ENCODE results near the gene RANBP1. TPM values are rescaled to one million over a fixed set of nuclear protein-coding genes. Genes with fewer than 3 reads are reported as not detected.

RANBP1 gene
- total and polyA plus RNA-seq, 2 of the 8 experiments (the other 6 are each of a cell fraction or from before 2014, with no cell fraction given): 343 to 484 TPM

DNA sequence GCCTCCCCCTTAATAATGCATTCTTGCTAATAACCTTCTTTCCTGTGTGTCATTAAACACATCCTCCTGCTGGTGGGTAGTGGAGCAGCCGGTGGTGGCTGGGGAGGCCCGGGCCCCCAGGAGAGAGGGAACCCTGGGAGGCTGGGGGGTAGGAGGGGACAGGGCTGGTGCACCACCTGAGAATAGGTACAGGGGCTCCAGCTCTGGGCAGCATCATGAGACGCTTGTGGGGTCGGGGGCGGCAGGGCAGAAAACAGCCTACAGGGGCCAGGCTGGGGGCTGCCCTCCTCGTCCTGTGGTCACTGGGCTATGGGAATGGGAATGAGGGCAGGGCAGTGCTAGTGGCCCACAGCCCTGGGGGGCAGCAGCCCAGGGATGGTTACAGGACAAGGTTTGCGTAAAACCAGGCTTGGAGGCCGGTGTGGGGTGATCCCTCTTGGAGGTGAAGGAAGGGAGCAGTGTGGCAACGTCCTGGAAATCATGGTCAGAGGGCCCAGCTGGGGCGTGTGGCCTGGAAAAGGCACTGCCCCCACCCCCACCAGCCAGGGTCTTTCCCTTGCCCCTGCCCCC lies 53.4 kb downstream of the RANBP1 start (continued):
- TF ChIP-seq, protein P1, sequence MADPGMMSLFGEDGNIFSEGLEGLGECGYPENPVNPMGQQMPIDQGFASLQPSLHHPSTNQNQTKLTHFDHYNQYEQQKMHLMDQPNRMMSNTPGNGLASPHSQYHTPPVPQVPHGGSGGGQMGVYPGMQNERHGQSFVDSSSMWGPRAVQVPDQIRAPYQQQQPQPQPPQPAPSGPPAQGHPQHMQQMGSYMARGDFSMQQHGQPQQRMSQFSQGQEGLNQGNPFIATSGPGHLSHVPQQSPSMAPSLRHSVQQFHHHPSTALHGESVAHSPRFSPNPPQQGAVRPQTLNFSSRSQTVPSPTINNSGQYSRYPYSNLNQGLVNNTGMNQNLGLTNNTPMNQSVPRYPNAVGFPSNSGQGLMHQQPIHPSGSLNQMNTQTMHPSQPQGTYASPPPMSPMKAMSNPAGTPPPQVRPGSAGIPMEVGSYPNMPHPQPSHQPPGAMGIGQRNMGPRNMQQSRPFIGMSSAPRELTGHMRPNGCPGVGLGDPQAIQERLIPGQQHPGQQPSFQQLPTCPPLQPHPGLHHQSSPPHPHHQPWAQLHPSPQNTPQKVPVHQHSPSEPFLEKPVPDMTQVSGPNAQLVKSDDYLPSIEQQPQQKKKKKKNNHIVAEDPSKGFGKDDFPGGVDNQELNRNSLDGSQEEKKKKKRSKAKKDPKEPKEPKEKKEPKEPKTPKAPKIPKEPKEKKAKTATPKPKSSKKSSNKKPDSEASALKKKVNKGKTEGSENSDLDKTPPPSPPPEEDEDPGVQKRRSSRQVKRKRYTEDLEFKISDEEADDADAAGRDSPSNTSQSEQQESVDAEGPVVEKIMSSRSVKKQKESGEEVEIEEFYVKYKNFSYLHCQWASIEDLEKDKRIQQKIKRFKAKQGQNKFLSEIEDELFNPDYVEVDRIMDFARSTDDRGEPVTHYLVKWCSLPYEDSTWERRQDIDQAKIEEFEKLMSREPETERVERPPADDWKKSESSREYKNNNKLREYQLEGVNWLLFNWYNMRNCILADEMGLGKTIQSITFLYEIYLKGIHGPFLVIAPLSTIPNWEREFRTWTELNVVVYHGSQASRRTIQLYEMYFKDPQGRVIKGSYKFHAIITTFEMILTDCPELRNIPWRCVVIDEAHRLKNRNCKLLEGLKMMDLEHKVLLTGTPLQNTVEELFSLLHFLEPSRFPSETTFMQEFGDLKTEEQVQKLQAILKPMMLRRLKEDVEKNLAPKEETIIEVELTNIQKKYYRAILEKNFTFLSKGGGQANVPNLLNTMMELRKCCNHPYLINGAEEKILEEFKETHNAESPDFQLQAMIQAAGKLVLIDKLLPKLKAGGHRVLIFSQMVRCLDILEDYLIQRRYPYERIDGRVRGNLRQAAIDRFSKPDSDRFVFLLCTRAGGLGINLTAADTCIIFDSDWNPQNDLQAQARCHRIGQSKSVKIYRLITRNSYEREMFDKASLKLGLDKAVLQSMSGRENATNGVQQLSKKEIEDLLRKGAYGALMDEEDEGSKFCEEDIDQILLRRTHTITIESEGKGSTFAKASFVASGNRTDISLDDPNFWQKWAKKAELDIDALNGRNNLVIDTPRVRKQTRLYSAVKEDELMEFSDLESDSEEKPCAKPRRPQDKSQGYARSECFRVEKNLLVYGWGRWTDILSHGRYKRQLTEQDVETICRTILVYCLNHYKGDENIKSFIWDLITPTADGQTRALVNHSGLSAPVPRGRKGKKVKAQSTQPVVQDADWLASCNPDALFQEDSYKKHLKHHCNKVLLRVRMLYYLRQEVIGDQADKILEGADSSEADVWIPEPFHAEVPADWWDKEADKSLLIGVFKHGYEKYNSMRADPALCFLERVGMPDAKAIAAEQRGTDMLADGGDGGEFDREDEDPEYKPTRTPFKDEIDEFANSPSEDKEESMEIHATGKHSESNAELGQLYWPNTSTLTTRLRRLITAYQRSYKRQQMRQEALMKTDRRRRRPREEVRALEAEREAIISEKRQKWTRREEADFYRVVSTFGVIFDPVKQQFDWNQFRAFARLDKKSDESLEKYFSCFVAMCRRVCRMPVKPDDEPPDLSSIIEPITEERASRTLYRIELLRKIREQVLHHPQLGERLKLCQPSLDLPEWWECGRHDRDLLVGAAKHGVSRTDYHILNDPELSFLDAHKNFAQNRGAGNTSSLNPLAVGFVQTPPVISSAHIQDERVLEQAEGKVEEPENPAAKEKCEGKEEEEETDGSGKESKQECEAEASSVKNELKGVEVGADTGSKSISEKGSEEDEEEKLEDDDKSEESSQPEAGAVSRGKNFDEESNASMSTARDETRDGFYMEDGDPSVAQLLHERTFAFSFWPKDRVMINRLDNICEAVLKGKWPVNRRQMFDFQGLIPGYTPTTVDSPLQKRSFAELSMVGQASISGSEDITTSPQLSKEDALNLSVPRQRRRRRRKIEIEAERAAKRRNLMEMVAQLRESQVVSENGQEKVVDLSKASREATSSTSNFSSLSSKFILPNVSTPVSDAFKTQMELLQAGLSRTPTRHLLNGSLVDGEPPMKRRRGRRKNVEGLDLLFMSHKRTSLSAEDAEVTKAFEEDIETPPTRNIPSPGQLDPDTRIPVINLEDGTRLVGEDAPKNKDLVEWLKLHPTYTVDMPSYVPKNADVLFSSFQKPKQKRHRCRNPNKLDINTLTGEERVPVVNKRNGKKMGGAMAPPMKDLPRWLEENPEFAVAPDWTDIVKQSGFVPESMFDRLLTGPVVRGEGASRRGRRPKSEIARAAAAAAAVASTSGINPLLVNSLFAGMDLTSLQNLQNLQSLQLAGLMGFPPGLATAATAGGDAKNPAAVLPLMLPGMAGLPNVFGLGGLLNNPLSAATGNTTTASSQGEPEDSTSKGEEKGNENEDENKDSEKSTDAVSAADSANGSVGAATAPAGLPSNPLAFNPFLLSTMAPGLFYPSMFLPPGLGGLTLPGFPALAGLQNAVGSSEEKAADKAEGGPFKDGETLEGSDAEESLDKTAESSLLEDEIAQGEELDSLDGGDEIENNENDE (IDR thresholded peaks at IDR 0.05; ENCODE audit: insufficient replicate concordance, low read length): no peak
- TF ChIP-seq BCL11A (IDR thresholded peaks at IDR 0.05; ENCODE audit: low read depth in 2 of 2, low read length in 2 of 2) (no peak), SIRT6 (IDR thresholded peaks at IDR 0.05; ENCODE audit: low read length) (no peak), FOSL1 (IDR thresholded peaks at IDR 0.05; ENCODE audit: insufficient read depth, low read depth, low read length) (no peak), NANOG (IDR thresholded peaks at IDR 0.05; ENCODE audit: insufficient read depth, low read depth, low read length, poor library complexity, severe bottlenecking) (no peak), POLR2A (IDR thresholded peaks at IDR 0.05; ENCODE audit: control extremely low read depth in 1 of 2, low read depth in 2 of 2, low read length in 2 of 2) (no peak), CEBPB (IDR thresholded peaks at IDR 0.05; ENCODE audit: low read depth, low read length) (no peak), RAD21 (IDR thresholded peaks at IDR 0.05 in 1 of 2, conservative IDR thresholded peaks at IDR 0.05 in 1 of 2; ENCODE audit: low read depth in 2 of 2, low read length in 2 of 2) (no peak), CBX8 (IDR thresholded peaks at IDR 0.05; ENCODE audit: borderline replicate concordance, low read depth, low read length) (no peak), GTF2F1 (IDR thresholded peaks at IDR 0.05; ENCODE audit: borderline replicate concordance, low read depth, low read length) (no peak), HDAC6 (IDR thresholded peaks at IDR 0.05; ENCODE audit: low read depth, low read length) (no peak)

Measured in H1 (cell line).